ENCODE results near the gene CACNG4. TPM values are rescaled to one million over a fixed set of nuclear protein-coding genes. Genes with fewer than 3 reads are reported as not detected.

The CACNG4 gene
- total and polyA plus RNA-seq, 12 donors, result 0.11 to 2.4 (median 0.88) TPM; not detected in 4

- DNase-seq, result peak in 3 of 7 donors; percentile 3 to 27 (median 26)
- intact Hi-C loops (cut with DNase I), result no loop called here
- Histone ChIP-seq H3K27ac (no peak overlapping the region), H3K27me3 (no peaks in the 10 kb centered on the region), H3K4me1 (replicated peaks in 1 of 2) (no peaks in the 10 kb centered on the region), H3K9me3 (replicated peaks in 1 of 3) (no peaks in the 10 kb centered on the region), H3K36me3 (replicated peaks in 1 of 2) (no peaks in the 10 kb centered on the region), H3K4me3 (no peak overlapping the region)
- WGBS, 4 donors, result 66 to 85% (median 83%) methylated on average over 6 of the region's 6 CpGs
- no peak for TF ChIP-seq POLR2A (IDR thresholded peaks at IDR 0.05)
- no peak for TF ChIP-seq CTCF (IDR thresholded peaks at IDR 0.05)
Observed at GRCh38 chr17:67059372-67059771, 94.9 kb downstream of the CACNG4 start.

- Histone ChIP-seq H3K9me3 (replicated peaks in 1 of 3) (no peaks in the 10 kb centered on the region), H3K4me3 (no peak overlapping the region), H3K27me3 (no peaks in the 10 kb centered on the region), H3K36me3 (replicated peaks in 1 of 2) (no peaks in the 10 kb centered on the region), H3K4me1 (replicated peaks in 1 of 2) (no peaks in the 10 kb centered on the region), H3K27ac (no peak overlapping the region)
- 77 to 88% (median 83%) methylated on average over 6 of the region's 6 CpGs for WGBS, 4 donors
- DNase-seq, result no peak
- intact Hi-C loops (cut with DNase I), result no loop called here
- no peak for TF ChIP-seq CTCF (IDR thresholded peaks at IDR 0.05)
- TF ChIP-seq POLR2A (IDR thresholded peaks at IDR 0.05), result no peak
Observed at GRCh38 chr17:67063141-67063540, 98.6 kb downstream of the CACNG4 start.

- no peak for DNase-seq
- Histone ChIP-seq H3K9me3 (replicated peaks in 1 of 3) (no peaks in the 10 kb centered on the region), H3K27me3 (no peaks in the 10 kb centered on the region), H3K4me3 (no peak overlapping the region), H3K27ac (no peak overlapping the region), H3K4me1 (replicated peaks in 1 of 2) (no peaks in the 10 kb centered on the region), H3K36me3 (replicated peaks in 1 of 2) (no peaks in the 10 kb centered on the region)
- intact Hi-C loops (cut with DNase I), result no loop called here
- TF ChIP-seq CTCF (IDR thresholded peaks at IDR 0.05) (no peak), POLR2A (IDR thresholded peaks at IDR 0.05) (no peak)
- 46 to 67% (median 57%) methylated on average over 2 of the region's 2 CpGs for WGBS, 4 donors
Observed at GRCh38 chr17:67066717-67067116, 102.2 kb downstream of the CACNG4 start.

- no peak for TF ChIP-seq CTCF (IDR thresholded peaks at IDR 0.05)
- no peak overlapping the region for H3K4me3 ChIP-seq
- no peaks in the 10 kb centered on the region for H3K9me3 ChIP-seq (replicated peaks in 1 of 3)
- DNase-seq, result no peak
- 90 to 92% (median 92%) methylated on average over 13 of the region's 13 CpGs for WGBS, 4 donors
- no peaks in the 10 kb centered on the region for H3K36me3 ChIP-seq (replicated peaks in 1 of 2)
- H3K27ac ChIP-seq, result no peak overlapping the region
- no peaks in the 10 kb centered on the region for H3K27me3 ChIP-seq
- H3K4me1 ChIP-seq (replicated peaks in 1 of 2), result no peaks in the 10 kb centered on the region
- intact Hi-C loops (cut with DNase I), result no loop called here
Observed at GRCh38 chr17:67067571-67068482, 103.3 kb downstream of the CACNG4 start.
